Measurements from ENCODE around the gene HAND2. TPM values are rescaled to one million over a fixed set of nuclear protein-coding genes. Genes with fewer than 3 reads are reported as not detected.

Gene HAND2
- total RNA-seq, 4 donors from 2014 or later: 4.2 to 29.2 (median 12.3) TPM

DNA sequence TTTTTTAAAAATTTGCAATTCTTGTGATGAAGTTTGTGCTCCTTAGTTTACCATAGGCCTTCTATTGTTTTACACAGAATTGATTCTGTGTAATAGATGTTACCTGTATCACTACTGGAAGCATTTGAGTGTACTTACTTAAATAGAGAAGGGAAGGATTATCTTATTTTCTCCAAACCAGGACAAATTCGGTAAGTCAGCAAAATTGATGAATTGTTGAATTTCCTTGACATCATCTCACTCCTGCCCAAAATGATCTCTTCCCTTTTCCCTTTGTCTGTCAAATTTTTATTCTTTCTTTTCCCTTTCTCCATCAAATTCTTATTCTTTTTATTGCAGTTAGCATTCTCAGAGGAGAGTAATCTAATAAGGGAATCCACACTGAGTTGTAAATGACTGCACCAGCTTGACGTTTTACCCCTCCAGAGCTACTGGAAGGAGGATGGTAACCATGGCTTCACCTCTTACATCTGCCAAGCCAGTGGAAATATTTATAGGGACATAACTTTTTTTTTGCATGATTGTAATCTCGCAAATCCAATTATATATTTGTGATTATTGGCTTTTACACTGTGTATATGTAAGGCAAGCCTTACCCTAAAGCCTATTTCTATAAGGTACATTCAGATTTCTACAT lies 42.6 kb upstream of the HAND2 start:
- no peak for ATAC-seq (ENCODE audit: low FRiP score)
- TF ChIP-seq, protein P1, sequence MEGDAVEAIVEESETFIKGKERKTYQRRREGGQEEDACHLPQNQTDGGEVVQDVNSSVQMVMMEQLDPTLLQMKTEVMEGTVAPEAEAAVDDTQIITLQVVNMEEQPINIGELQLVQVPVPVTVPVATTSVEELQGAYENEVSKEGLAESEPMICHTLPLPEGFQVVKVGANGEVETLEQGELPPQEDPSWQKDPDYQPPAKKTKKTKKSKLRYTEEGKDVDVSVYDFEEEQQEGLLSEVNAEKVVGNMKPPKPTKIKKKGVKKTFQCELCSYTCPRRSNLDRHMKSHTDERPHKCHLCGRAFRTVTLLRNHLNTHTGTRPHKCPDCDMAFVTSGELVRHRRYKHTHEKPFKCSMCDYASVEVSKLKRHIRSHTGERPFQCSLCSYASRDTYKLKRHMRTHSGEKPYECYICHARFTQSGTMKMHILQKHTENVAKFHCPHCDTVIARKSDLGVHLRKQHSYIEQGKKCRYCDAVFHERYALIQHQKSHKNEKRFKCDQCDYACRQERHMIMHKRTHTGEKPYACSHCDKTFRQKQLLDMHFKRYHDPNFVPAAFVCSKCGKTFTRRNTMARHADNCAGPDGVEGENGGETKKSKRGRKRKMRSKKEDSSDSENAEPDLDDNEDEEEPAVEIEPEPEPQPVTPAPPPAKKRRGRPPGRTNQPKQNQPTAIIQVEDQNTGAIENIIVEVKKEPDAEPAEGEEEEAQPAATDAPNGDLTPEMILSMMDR (IDR thresholded peaks at IDR 0.05): no peak

DNA sequence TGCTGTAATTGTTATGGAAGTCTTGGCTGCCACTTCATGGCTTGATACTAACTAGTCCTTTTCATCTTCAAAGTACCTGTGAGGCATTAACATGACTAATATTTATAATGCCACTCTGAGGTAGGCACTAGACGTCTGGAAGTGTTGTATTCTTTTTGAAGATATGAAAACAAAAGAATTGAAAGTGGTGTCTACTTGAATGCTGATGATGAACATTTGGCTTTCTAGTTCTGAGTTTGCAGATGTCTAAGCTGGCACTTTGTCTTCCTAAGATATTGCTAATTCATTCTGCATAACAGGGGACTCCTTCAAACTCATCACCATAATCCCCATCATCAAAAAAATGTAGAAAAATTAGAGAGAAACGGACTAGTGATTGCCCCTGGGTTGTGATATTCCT lies 41.6 kb upstream of the HAND2 start:
- no peak for DNase-seq (ENCODE audit: low spot score)
- no peak for ATAC-seq (ENCODE audit: low FRiP score)
- TF ChIP-seq, protein P1 (IDR thresholded peaks at IDR 0.05): no peak

More for the DNA sequence above, 42.6 kb upstream of the HAND2 start:
- no peak for DNase-seq (ENCODE audit: low spot score)

DNA sequence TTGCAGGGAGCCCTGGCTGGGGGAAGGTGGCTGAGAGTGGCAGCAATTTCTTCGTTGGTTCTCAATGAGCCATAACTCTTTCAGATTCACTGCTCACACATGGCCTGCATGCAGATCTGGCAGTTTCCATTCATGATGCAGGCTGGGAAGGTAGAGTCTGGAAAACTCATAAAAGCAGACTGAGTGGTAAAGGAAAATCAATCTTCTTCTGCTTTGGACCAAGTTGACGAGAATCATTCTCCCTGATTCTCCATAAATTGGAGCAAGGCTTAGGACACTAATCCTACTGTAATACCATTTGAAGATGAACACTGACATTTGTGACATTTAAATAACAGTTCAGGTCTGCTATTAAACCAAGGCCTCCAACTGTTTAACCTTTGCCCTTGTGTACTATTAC lies 35.3 kb upstream of the HAND2 start:
- DNase-seq (ENCODE audit: low spot score) (no peak), ATAC-seq (ENCODE audit: low FRiP score) (no peak)
- TF ChIP-seq, protein P1 (IDR thresholded peaks at IDR 0.05): no peak

DNA sequence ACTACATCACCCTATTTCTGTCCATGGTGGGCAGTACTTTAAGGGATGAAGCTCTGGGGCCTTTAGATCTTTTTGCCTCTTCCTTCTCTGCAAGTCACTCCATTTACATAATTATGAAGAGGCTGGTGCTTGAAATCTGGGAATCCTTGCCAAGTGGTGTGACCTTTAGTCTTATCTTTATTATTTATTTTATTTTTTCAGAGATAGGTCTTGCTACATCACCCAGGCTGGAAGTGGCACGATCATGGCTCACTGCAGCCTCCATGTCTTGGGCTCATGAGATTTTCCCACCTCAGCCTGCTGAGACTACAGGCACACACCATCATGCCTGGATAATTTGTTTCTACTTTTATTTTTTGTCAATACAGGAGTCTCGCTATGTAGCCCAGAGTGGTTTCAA lies 34.4 kb upstream of the HAND2 start:
- ATAC-seq (ENCODE audit: low FRiP score): no peak
- TF ChIP-seq, protein P1 (IDR thresholded peaks at IDR 0.05): no peak
- DNase-seq (ENCODE audit: low spot score): no peak

DNA sequence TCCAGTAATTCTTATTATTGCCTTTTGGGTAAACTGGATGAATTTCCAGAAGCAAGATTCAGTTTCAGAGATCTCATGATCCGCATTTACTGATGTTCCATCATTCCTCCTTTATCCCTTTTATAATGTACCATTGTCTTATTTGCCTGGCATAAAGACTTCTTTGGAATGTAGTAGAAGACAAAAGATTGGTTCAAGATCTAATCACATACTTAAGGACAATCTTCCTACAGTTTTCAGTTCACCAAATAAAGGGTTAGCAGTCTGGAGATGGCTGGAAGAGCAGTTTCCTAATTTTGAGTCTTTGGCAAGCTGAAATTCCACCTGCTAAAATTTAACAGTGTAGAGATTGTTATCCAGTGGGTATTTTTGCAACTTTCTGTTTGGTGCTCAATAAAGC lies 30.9 kb upstream of the HAND2 start:
- DNase-seq (ENCODE audit: low spot score) (no peak), ATAC-seq (ENCODE audit: low FRiP score) (no peak)
- TF ChIP-seq, protein P1 (IDR thresholded peaks at IDR 0.05): no peak

DNA sequence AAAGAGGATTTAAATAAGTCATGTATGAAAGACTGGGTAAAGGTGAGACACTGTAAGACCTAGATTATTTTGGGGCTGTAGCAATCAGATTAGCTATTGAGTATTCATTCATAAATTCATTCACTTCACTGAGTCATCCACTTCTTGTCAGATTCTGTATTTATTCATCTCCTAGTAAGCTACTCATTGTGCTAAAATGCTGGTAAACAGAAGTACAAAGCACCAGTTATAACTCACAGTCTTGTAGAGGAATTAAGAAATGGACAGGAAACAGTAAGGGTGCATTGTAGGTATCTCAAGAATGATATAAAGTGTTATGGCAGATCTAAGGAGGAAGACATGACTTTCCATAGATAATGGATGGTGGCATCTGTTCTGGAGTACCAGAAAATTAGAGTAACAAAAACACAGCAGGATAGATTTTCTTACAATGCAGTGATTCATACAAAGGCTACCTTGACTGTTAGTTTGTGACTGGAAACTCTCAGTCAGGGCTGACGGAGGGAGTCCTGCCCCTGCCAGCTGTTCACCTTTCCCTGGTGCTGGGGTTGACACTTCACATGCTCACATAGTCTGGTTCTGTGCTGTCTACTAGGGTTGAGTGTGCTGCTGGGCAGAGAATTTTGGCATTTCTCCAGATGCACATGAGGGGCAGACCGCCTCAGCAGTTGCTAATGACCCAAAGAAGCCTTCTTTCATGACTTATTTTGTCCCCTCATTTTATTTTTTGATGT lies 26.5 kb upstream of the HAND2 start:
- TF ChIP-seq, protein P1 (IDR thresholded peaks at IDR 0.05): no peak
- DNase-seq (ENCODE audit: low spot score): no peak
- no peak for ATAC-seq (ENCODE audit: low FRiP score)

DNA sequence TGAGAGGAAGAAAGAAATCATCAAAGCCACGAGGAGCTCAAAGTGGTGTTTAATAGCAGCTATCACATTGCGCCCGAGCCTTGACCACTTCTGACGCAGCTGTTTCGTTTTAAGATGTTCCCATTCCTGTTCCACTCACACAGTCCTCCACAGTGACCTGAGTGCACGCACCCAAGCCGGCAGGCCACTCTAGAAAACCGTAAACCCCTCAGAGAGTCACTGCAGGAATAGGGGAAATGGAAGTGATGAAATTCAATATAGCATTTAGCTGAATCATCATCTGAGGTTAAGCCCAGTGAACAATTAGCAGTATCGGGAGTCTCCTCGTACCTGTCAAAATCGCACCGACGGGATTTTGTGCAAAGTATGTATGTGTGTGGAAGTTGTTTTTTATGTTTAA lies 17.9 kb upstream of the HAND2 start:
- no peak for ATAC-seq (ENCODE audit: low FRiP score)
- no peak for DNase-seq (ENCODE audit: low spot score)
- TF ChIP-seq, protein P1 (IDR thresholded peaks at IDR 0.05): no peak
